Mesenchymal stem cell (in vitro differentiated cells and primary cell): ENCODE measurements around the gene SCO2. TPM values are rescaled to one million over a fixed set of nuclear protein-coding genes. Genes with fewer than 3 reads are reported as not detected.
A peak's percentile ranks its signal among the peaks of the same experiment; 100 is the strongest.

Experiments
- DNase-seq: peaks from one replicate; pipeline ENCODE4 v3.0.0-alpha.2; 2013
- H2AFZ ChIP-seq: one replicate; pipeline ENCODE4 v1.6.1; 2013; ENCODE audit warnings: low read depth, mild to moderate bottlenecking, control low read depth, inconsistent platforms, low read length, moderate library complexity
- H2AK5ac ChIP-seq: 2 replicates; pipeline ENCODE4 v1.6.1; 2013; ENCODE audit warnings: low read length, moderate library complexity, mild to moderate bottlenecking, inconsistent platforms; ENCODE audit not compliant: severe bottlenecking
- H2BK120ac ChIP-seq: one replicate; pipeline ENCODE4 v1.6.1; 2013; ENCODE audit warnings: low read depth, mild to moderate bottlenecking, inconsistent platforms, low read length, moderate library complexity
- H2BK12ac ChIP-seq, 2 experiments: one replicate each; pipeline ENCODE4 v1.6.1; 2013; ENCODE audit warnings: inconsistent platforms in 2 of 2, low read length in 2 of 2, mild to moderate bottlenecking in 2 of 2, moderate library complexity in 2 of 2, control low read depth in 1 of 2
- H2BK15ac ChIP-seq: one replicate; pipeline ENCODE4 v1.6.1; 2013; ENCODE audit warnings: mild to moderate bottlenecking, low read depth, inconsistent platforms; ENCODE audit not compliant: poor library complexity, severe bottlenecking
- H2BK5ac ChIP-seq: 2 replicates; pipeline ENCODE4 v1.6.1; 2013; ENCODE audit warnings: low read depth, mild to moderate bottlenecking, low read length, control low read depth, inconsistent platforms; ENCODE audit not compliant: poor library complexity, severe bottlenecking
- H3K14ac ChIP-seq, 2 experiments: one replicate each; pipeline ENCODE4 v1.6.1; 2013; ENCODE audit warnings: inconsistent platforms in 2 of 2, low read length in 2 of 2, control low read depth in 1 of 2, mild to moderate bottlenecking in 1 of 2, moderate library complexity in 1 of 2
- H3K18ac ChIP-seq, 2 experiments: one replicate each; pipeline ENCODE4 v1.6.1; 2013; ENCODE audit warnings: inconsistent platforms in 2 of 2, low read length in 2 of 2, control low read depth in 1 of 2, low read depth in 1 of 2, mild to moderate bottlenecking in 1 of 2
- H3K23ac ChIP-seq, 2 experiments: one replicate each; pipeline ENCODE4 v1.6.1; 2013; ENCODE audit warnings: inconsistent platforms in 2 of 2, low read length in 2 of 2, mild to moderate bottlenecking in 2 of 2, moderate library complexity in 2 of 2, control low read depth in 1 of 2
- H3K27ac ChIP-seq: 2 replicates; pipeline ENCODE4 v1.5.1; 2013; ENCODE audit warnings: mild to moderate bottlenecking, moderate library complexity, low read length, control low read depth, inconsistent platforms; ENCODE audit not compliant: poor library complexity, severe bottlenecking
- H3K27me3 ChIP-seq, 2 experiments: 2 replicates each; pipeline versions ENCODE4 v1.6.1 to v1.7.0; 2013; ENCODE audit warnings: low read length in 2 of 2, mild to moderate bottlenecking in 2 of 2, moderate library complexity in 2 of 2, control low read depth in 1 of 2, inconsistent platforms in 1 of 2; ENCODE audit not compliant: control insufficient read depth in 1 of 2, insufficient read depth in 1 of 2
- H3K36me3 ChIP-seq, 2 experiments: 2 replicates each; pipeline versions ENCODE4 v1.6.1 to v1.7.0; 2013; ENCODE audit warnings: low read length in 2 of 2, control low read depth in 1 of 2, inconsistent platforms in 1 of 2, low read depth in 1 of 2, mild to moderate bottlenecking in 1 of 2; ENCODE audit not compliant: insufficient read depth in 2 of 2, control insufficient read depth in 1 of 2
- H3K4ac ChIP-seq, 2 experiments: one replicate each; pipeline ENCODE4 v1.6.1; 2013; ENCODE audit warnings: inconsistent platforms in 2 of 2, low read length in 2 of 2, mild to moderate bottlenecking in 2 of 2, moderate library complexity in 2 of 2, control low read depth in 1 of 2, low read depth in 1 of 2
- H3K4me1 ChIP-seq: 2 replicates; pipeline ENCODE4 v1.6.1; 2013; ENCODE audit warnings: low read depth, low read length, control low read depth; ENCODE audit not compliant: control insufficient read depth, insufficient read depth
- H3K4me2 ChIP-seq: 2 replicates; pipeline ENCODE4 v1.6.1; 2013; ENCODE audit warnings: low read length, mild to moderate bottlenecking, inconsistent platforms; ENCODE audit not compliant: poor library complexity, severe bottlenecking
- H3K4me3 ChIP-seq, 2 experiments: 2 replicates each; pipeline versions ENCODE4 v1.5.1 to v1.7.0; 2013; ENCODE audit warnings: low read length in 2 of 2, mild to moderate bottlenecking in 2 of 2, control low read depth in 1 of 2, low read depth in 1 of 2; ENCODE audit not compliant: insufficient read depth in 1 of 2
- H3K79me1 ChIP-seq: replicated peaks from 2 replicates; pipeline ENCODE4 v1.6.1; 2013; ENCODE audit warnings: mild to moderate bottlenecking, control low read depth, low read length, inconsistent platforms; ENCODE audit not compliant: poor library complexity, severe bottlenecking
- H3K9ac ChIP-seq: 2 replicates; pipeline ENCODE4 v1.7.0; 2013; ENCODE audit warnings: mild to moderate bottlenecking, low read length, moderate library complexity
- H3K9me3 ChIP-seq: 2 replicates; pipeline ENCODE4 v1.7.0; 2013; ENCODE audit warnings: mild to moderate bottlenecking, low read length; ENCODE audit not compliant: control insufficient read depth
- H4K8ac ChIP-seq: one replicate; pipeline ENCODE4 v1.6.1; 2013; ENCODE audit warnings: inconsistent platforms, mild to moderate bottlenecking, low read length, moderate library complexity
- H4K91ac ChIP-seq: one replicate; pipeline ENCODE4 v1.6.1; 2013; ENCODE audit warnings: mild to moderate bottlenecking, low read length, inconsistent platforms
- WGBS: methylation state at CpG from one replicate; pipeline ENCODE4 v1.1.7; 2013; ENCODE audit warnings: mixed read lengths; 5-methylcytosine and 5-hydroxymethylcytosine counted together
- polyA plus RNA-seq, 2 experiments: library from polyadenylated mRNA; stranded (reverse); fragments of 200-250 nt; gene quantifications; one replicate each; pipeline ENCODE4 v1.2.3, GENCODE V29; 2013

Gene SCO2, protein sequence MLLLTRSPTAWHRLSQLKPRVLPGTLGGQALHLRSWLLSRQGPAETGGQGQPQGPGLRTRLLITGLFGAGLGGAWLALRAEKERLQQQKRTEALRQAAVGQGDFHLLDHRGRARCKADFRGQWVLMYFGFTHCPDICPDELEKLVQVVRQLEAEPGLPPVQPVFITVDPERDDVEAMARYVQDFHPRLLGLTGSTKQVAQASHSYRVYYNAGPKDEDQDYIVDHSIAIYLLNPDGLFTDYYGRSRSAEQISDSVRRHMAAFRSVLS
- 0.41 TPM for polyA plus RNA-seq (2013, experiment 1 of 2)
- polyA plus RNA-seq (2013, experiment 2 of 2): 0.84 TPM

DNA sequence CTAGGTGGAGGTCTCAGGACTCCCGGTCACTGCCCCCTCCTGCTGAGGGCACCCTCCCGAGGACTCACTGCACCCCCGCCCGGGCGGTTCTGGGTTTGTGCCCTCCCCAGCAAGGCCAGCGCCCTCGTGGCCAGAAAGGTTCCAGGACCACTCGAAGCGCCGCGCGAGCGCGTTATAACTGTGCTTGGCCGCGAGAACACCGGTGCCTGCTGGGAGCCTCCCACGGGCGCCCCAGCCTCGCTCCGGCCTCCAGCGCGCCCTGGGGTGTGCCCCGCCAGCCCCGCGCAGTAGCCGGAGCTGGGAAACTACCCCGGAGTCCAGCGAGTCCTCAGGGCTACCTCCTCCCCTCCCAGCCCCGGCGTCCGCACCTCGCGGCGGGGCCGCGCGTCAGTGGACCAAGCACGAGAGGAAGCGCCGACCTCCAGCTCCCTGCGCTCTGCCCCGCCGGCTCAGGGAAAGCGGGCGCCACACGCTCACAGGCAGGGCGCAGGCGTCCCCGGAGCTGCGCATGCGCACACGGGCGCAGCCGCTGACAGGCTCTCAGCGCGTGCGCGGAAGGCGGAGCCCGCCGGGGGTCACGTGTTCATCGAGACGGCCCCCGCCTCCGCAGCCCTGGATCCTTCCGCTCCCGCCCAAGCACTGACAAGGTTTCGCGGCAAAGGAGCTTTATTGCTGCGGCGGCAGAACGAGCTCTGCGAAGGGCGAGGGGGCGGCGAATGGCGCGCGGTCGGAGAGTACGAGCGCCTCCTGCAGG lies at the start of gene SCO2:
SCO2 (minus strand) TSS at position 495 of the 754 bp plus-strand sequence. CDS start 1,187 bp downstream, outside the sequence.
- Histone ChIP-seq H3K23ac (peak within 1 kb of the TSS in 1 of 2 experiments; percentile 83), H2BK15ac (peak within 1 kb of the TSS; percentile 96), H2AFZ (peak within 1 kb of the TSS; percentile 64), H2AK5ac (no peak within 1 kb of the TSS), H3K18ac (peak within 1 kb of the TSS; percentile 86 to 98), H3K27me3 (peaks cover 0 to 6% of the 10 kb centered on the region in 2 experiments), H3K4ac (peak within 1 kb of the TSS; percentile 91 to 99), H2BK5ac (peak within 1 kb of the TSS; percentile 63), H3K27ac (peak within 1 kb of the TSS; percentile 64), H3K79me1 (peaks cover 26% of the 10 kb centered on the region), H3K4me2 (peak within 1 kb of the TSS; percentile 86), H4K8ac (peak within 1 kb of the TSS; percentile 88), H3K9me3 (no peaks in the 10 kb centered on the region), H3K4me3 (peak within 1 kb of the TSS; percentile 80 to 84), H3K4me1 (peaks cover 38% of the 10 kb centered on the region), H2BK12ac (peak within 1 kb of the TSS in 1 of 2 experiments; percentile 90), H4K91ac (peak within 1 kb of the TSS; percentile 98), H3K36me3 (peaks cover 33 to 37% of the 10 kb centered on the region in 2 experiments), H3K9ac (peak within 1 kb of the TSS; percentile 94), H3K14ac (peak within 1 kb of the TSS; percentile 9 to 98), H2BK120ac (peak within 1 kb of the TSS; percentile 80)
- peak; percentile 97 for DNase-seq
- under 1% methylated on average over 76 of the region's 84 CpGs for WGBS

DNA sequence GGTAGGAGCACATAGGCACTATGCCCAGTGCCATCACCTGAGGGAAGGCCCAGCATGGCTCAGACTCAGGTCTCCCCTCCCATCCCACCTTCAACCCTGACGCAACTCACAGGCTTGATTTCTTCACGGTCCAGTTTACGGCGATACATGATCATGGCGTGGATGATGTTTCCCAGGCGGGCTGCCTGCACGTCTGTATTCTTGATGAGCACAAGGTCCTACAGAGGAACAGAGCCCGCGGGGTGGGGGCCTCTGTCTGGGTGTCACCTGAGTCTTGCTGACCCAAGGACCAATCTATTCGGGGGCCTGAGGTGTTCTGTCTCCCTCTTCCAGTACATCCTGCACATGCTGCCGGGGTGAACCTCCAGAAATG lies 49.0 kb upstream of the SCO2 start:
- Histone ChIP-seq H3K4me2 (no peak overlapping the region), H2AK5ac (no peak overlapping the region), H2AFZ (no peak overlapping the region), H4K91ac (no peak overlapping the region), H2BK15ac (no peak overlapping the region), H3K23ac (no peak overlapping the region), H2BK120ac (no peak overlapping the region), H3K9me3 (no peaks in the 10 kb centered on the region), H2BK5ac (no peak overlapping the region), H3K14ac (no peak overlapping the region), H3K4me1 (peaks cover 18% of the 10 kb centered on the region), H3K79me1 (peaks cover 3% of the 10 kb centered on the region), H3K36me3 (peaks cover 0 to 90% of the 10 kb centered on the region in 2 experiments), H3K9ac (no peak overlapping the region), H3K18ac (no peak overlapping the region), H3K27ac (no peak overlapping the region), H3K27me3 (peaks cover 0 to 14% of the 10 kb centered on the region in 2 experiments), H3K4ac (no peak overlapping the region), H4K8ac (no peak overlapping the region), H3K4me3 (no peak overlapping the region), H2BK12ac (no peak overlapping the region)
- WGBS: 93% methylated on average over 11 of the region's 11 CpGs
- no peak for DNase-seq

GRCh38 chr22:50573491-50574382 lies 48.3 kb upstream of the SCO2 start:
- Histone ChIP-seq H3K23ac (no peak overlapping the region), H3K18ac (no peak overlapping the region), H3K9ac (no peak overlapping the region), H3K14ac (no peak overlapping the region), H2BK120ac (no peak overlapping the region), H3K79me1 (no peaks in the 10 kb centered on the region), H3K9me3 (no peaks in the 10 kb centered on the region), H2BK5ac (no peak overlapping the region), H3K4me1 (peaks cover 18% of the 10 kb centered on the region), H3K4ac (no peak overlapping the region), H3K27me3 (peaks cover 0 to 14% of the 10 kb centered on the region in 2 experiments), H2BK12ac (no peak overlapping the region), H4K91ac (no peak overlapping the region), H3K27ac (no peak overlapping the region), H3K4me2 (no peak overlapping the region), H2BK15ac (no peak overlapping the region), H4K8ac (no peak overlapping the region), H3K4me3 (no peak overlapping the region), H3K36me3 (peaks cover 0 to 90% of the 10 kb centered on the region in 2 experiments), H2AK5ac (no peak overlapping the region), H2AFZ (no peak overlapping the region)
- no peak for DNase-seq
- WGBS: 95% methylated on average over 26 of the region's 26 CpGs
